GM06990 (cell line): Measurements from ENCODE around the gene ZNF335.

Experiments used
- DNase-seq: peaks from one replicate; pipeline ENCODE4 v3.0.0-alpha.2; 2011; ENCODE audit not compliant: insufficient read length; ENCODE audit errors: extremely low read depth
- H3K27me3 ChIP-seq: replicated peaks from 2 replicates; pipeline ENCODE4 v1.6.0; 2011; ENCODE audit warnings: low read length; ENCODE audit not compliant: control insufficient read depth, insufficient read depth
- H3K36me3 ChIP-seq: 2 replicates; pipeline ENCODE4 v1.5.1; 2011; ENCODE audit warnings: low read length; ENCODE audit not compliant: control insufficient read depth, insufficient read depth
- H3K4me3 ChIP-seq: replicated peaks from 2 replicates; pipeline ENCODE4 v1.5.1; 2011; ENCODE audit warnings: low read depth, mild to moderate bottlenecking, control low read depth, low read length
- CTCF ChIP-seq: IDR thresholded peaks from 2 replicates; pipeline ENCODE4 v1.5.1; 2011; ENCODE audit warnings: low read length, control low read depth, mild to moderate bottlenecking, inconsistent platforms; ENCODE audit not compliant: insufficient read depth, poor library complexity, severe bottlenecking

ZNF335 gene

GRCh38 chr20:45944151-45944964, 27.6 kb downstream of the ZNF335 start:
- DNase-seq, result no peak
- no peak for TF ChIP-seq CTCF
- Histone ChIP-seq H3K27me3 (no peaks in the 10 kb centered on the region), H3K36me3 (peaks cover 59% of the 10 kb centered on the region), H3K4me3 (no peak overlapping the region)

DNA sequence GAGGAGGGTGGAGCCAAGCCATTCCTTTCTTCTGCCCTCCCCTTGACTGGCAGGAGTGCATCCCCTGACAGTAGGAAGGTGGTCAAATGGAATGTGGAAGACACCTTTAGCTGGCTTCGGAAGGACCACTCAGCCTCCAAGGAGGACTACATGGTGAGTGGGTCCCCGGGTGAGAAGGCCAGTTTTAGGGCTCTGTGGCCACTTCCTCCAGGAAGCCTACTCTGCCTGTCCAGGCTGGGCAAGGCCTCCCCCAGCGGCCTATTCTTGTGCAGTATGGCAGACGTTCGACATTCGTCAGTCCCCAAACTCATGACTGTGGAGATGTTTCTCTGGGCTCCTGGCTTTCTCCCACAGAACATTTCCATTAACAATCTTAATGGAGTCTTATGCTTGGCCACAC, 28.4 kb downstream of the ZNF335 start:
- TF ChIP-seq CTCF, result no peak
- Histone ChIP-seq H3K36me3 (peaks cover 59% of the 10 kb centered on the region), H3K27me3 (no peaks in the 10 kb centered on the region), H3K4me3 (no peak overlapping the region)
- no peak for DNase-seq

DNA sequence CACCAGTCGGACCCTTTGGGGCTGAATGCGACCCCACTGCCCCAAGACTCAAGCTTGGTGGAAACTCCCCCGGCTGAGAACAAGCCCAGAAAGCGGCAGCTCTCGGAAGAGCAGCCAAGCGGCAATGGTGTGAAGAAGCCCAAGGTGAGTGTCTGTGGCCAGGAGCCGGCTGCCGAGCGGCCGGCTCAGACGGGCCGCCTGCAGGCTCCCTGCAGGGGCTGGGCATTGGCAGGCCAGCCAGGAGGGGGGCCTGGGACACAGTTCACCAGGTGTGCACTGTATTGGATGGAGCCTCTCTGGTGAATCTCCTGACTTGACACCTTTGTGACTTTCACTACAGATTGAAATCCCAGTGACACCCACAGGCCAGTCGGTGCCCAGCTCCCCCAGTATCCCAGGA, 31.5 kb downstream of the ZNF335 start:
- Histone ChIP-seq H3K4me3 (no peak overlapping the region), H3K27me3 (no peaks in the 10 kb centered on the region), H3K36me3 (peaks cover 48% of the 10 kb centered on the region)
- no peak for TF ChIP-seq CTCF
- DNase-seq, result no peak

GRCh38 chr20:45940053-45940452, 31.9 kb downstream of the ZNF335 start:
- no peak for DNase-seq
- Histone ChIP-seq H3K4me3 (no peak overlapping the region), H3K36me3 (peaks cover 46% of the 10 kb centered on the region), H3K27me3 (no peaks in the 10 kb centered on the region)
- no peak for TF ChIP-seq CTCF

DNA sequence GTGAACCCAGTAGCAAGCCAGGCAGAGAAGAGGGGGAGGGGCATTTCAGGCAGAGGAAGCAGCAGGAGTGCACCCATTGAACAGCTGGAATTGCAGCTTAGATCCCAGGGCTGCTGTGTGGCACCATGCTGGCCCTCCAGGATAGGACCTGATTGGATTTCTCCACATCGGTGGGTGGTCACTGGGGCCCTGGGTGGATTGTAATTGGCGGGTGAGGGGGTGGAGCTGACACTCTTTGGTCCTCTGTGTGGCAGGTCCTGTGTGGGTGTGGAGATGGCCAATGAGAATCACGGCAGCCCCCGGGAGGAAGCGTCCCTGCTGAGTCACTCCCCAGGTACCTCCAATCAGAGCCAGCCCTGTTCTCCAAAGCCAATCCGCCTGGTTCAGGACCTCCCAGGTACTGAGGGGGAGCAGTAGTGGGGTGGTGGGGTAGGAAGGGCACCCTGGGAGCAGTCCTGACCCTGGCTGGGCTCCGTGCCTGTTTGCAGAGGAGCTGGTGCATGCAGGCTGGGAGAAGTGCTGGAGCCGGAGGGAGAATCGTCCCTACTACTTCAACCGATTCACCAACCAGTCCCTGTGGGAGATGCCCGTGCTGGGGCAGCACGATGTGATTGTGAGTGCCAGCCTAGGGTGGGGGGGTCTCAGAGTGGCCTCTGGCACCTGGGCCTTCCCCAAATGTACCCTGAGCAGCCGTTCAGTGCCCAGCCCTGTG, 33.1 kb downstream of the ZNF335 start:
- Histone ChIP-seq H3K27me3 (no peaks in the 10 kb centered on the region), H3K36me3 (peaks cover 37% of the 10 kb centered on the region), H3K4me3 (no peak overlapping the region)
- TF ChIP-seq CTCF, result no peak
- DNase-seq, result no peak

DNA sequence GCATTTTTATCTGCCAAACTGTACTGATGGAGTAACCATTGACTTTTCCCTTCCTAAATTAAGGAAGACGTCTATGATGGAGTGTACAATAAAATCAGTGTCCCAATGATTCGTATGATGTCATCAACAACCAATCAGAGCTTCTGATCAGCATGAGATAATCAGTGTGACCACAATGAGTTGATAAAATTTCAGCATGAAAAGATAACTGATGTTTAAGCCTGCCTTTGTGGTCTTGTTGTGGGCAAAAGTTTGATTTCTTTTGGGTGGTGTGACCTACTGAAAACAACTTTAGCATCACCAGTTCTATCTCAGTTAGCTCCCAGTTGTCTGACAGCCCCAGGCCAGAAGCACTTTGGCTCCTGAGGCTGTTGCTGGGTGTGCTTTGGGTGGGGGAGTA, 34.2 kb downstream of the ZNF335 start:
- Histone ChIP-seq H3K4me3 (no peak overlapping the region), H3K36me3 (peaks cover 29% of the 10 kb centered on the region), H3K27me3 (no peaks in the 10 kb centered on the region)
- no peak for TF ChIP-seq CTCF
- no peak for DNase-seq
